ENCODE measurements around the gene MNS1.
"Not testable (repeated sequence)": the region's sequence is repeated elsewhere in the genome, so short reads cannot be mapped to it uniquely, and the experiment has no call there.

MNS1 gene

GRCh38 chr15:56454836-56455235 lies 10.1 kb downstream of the MNS1 start:
- no peak for DNase-seq (ENCODE audit: low read depth in 2 of 2)

GRCh38 chr15:56445746-56446145 lies 19.2 kb downstream of the MNS1 start:
- no peak for DNase-seq (ENCODE audit: low read depth in 2 of 2)

- no peak for DNase-seq (ENCODE audit: low read depth in 2 of 2)
Measured at GRCh38 chr15:56442354-56442753, 22.6 kb downstream of the MNS1 start.

- no peak for DNase-seq (ENCODE audit: low read depth in 2 of 2)
Measured at GRCh38 chr15:56440214-56440770, 24.6 kb downstream of the MNS1 start.

- no peak for DNase-seq (ENCODE audit: low read depth in 2 of 2)
Measured at GRCh38 chr15:56432304-56432703, 32.6 kb downstream of the MNS1 start.

GRCh38 chr15:56428821-56429458 lies 36.0 kb downstream of the MNS1 start:
- DNase-seq (ENCODE audit: low read depth in 2 of 2) = no peak

- DNase-seq (ENCODE audit: low read depth in 2 of 2) = no peak
Measured at GRCh38 chr15:56425976-56426375, 39.0 kb downstream of the MNS1 start.

GRCh38 chr15:56425276-56425675 lies 39.7 kb downstream of the MNS1 start:
- DNase-seq (ENCODE audit: low read depth in 2 of 2) = no peak

- DNase-seq (ENCODE audit: low read depth in 2 of 2) = not testable (repeated sequence)
Measured at GRCh38 chr15:56413114-56413733, 51.7 kb downstream of the MNS1 start.

GRCh38 chr15:56411122-56411749 lies 53.7 kb downstream of the MNS1 start:
- DNase-seq (ENCODE audit: low read depth in 2 of 2) = no peak

- no peak for DNase-seq (ENCODE audit: low read depth in 2 of 2)
Measured at GRCh38 chr15:56410721-56411120, 54.2 kb downstream of the MNS1 start.

- not testable (repeated sequence) for DNase-seq (ENCODE audit: low read depth in 2 of 2)
Measured at GRCh38 chr15:56399209-56399608, 65.7 kb downstream of the MNS1 start.

GRCh38 chr15:56397325-56397724 lies 67.6 kb downstream of the MNS1 start:
- DNase-seq (ENCODE audit: low read depth in 2 of 2) = not testable (repeated sequence)

- no peak for DNase-seq (ENCODE audit: low read depth in 2 of 2)
Measured at GRCh38 chr15:56394909-56395308, 70.0 kb downstream of the MNS1 start.

GRCh38 chr15:56393277-56393676 lies 71.7 kb downstream of the MNS1 start:
- no peak for DNase-seq (ENCODE audit: low read depth in 2 of 2)

GRCh38 chr15:56390739-56391267 lies 74.1 kb downstream of the MNS1 start:
- DNase-seq (ENCODE audit: low read depth in 2 of 2) = no peak

GRCh38 chr15:56385908-56386307 lies 79.0 kb downstream of the MNS1 start:
- no peak for DNase-seq (ENCODE audit: low read depth in 2 of 2)

GRCh38 chr15:56383010-56383409 lies 81.9 kb downstream of the MNS1 start:
- no peak for DNase-seq (ENCODE audit: low read depth in 2 of 2)
